GM18909 (cell line): Measurements from ENCODE around the gene AUTS2.

Source experiments
- ATAC-seq: cut with Tn5 transposase; IDR thresholded peaks from one replicate; pipeline ENCODE4 v1.9.1; 2021; ENCODE audit warnings: mild to moderate bottlenecking; ENCODE audit not compliant: unreplicated experiment, poor library complexity

AUTS2 gene

GRCh38 chr7:70599446-70600190, 1001.3 kb downstream of the AUTS2 start:
- ATAC-seq = no peak

GRCh38 chr7:70600993-70601392, 1002.7 kb downstream of the AUTS2 start:
- no peak for ATAC-seq

- ATAC-seq = no peak
Measured at GRCh38 chr7:70602117-70602516, 1003.8 kb downstream of the AUTS2 start.

- no peak for ATAC-seq
Measured at GRCh38 chr7:70607281-70607680, 1009.0 kb downstream of the AUTS2 start.

GRCh38 chr7:70607759-70608158, 1009.5 kb downstream of the AUTS2 start:
- ATAC-seq = no peak

- ATAC-seq = no peak
Measured at GRCh38 chr7:70608229-70608628, 1010.0 kb downstream of the AUTS2 start.

GRCh38 chr7:70612811-70613210, 1014.5 kb downstream of the AUTS2 start:
- ATAC-seq = no peak

GRCh38 chr7:70614237-70615045, 1016.2 kb downstream of the AUTS2 start:
- ATAC-seq = no peak

GRCh38 chr7:70615066-70615606, 1016.9 kb downstream of the AUTS2 start:
- ATAC-seq = no peak

GRCh38 chr7:70616211-70616610, 1017.9 kb downstream of the AUTS2 start:
- no peak for ATAC-seq

GRCh38 chr7:70616821-70617220, 1018.5 kb downstream of the AUTS2 start:
- no peak for ATAC-seq

- no peak for ATAC-seq
Measured at GRCh38 chr7:70618020-70618551, 1019.8 kb downstream of the AUTS2 start.

- ATAC-seq = no peak
Measured at GRCh38 chr7:70619130-70619529, 1020.9 kb downstream of the AUTS2 start.

- no peak for ATAC-seq
Measured at GRCh38 chr7:70619659-70620058, 1021.4 kb downstream of the AUTS2 start.

GRCh38 chr7:70620333-70621055, 1022.2 kb downstream of the AUTS2 start:
- ATAC-seq = no peak

- no peak for ATAC-seq
Measured at GRCh38 chr7:70621954-70622600, 1023.8 kb downstream of the AUTS2 start.

- no peak for ATAC-seq
Measured at GRCh38 chr7:70622936-70623335, 1024.7 kb downstream of the AUTS2 start.

GRCh38 chr7:70624500-70625103, 1026.3 kb downstream of the AUTS2 start:
- ATAC-seq = no peak

- ATAC-seq = no peak
Measured at GRCh38 chr7:70627461-70627860, 1029.2 kb downstream of the AUTS2 start.

- ATAC-seq = no peak
Measured at GRCh38 chr7:70630440-70630817, 1032.2 kb downstream of the AUTS2 start.
